PC-9 (cell line): ENCODE measurements around the gene PIEZO2.

Experiments used
- EZH2 ChIP-seq: fragments of 200-600 bp; sonication (generic); IDR thresholded peaks from 2 replicates; pipeline ENCODE4 v1.8.0; 2017; ENCODE audit warnings: antibody characterized with exemption, low read depth
- TF ChIP-seq, protein P1 (sequence below): fragments of 200-600 bp; sonication (generic); conservative IDR thresholded peaks from 2 replicates; pipeline ENCODE4 v1.6.1; 2017; ENCODE audit warnings: mixed run types, antibody characterized with exemption, mild to moderate bottlenecking, moderate library complexity

DNA sequence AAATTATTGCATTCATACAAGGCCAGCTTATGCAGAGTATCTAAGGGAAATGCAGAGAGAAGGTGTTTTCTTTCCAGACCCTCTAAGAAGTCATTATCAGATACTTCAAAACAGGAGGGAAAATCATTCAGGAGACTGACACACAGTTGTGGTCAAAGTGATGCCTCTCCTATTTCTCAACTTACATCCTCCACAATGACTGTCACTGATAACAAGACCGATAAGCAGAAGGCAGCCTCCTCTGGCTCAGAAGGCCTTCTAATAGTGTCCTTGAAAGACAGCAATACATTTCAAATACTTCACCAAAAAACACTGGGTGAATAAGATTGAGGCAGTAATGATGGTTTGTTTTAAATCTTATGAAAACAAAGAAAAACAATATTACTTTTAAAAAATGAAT lies 199.7 kb downstream of the PIEZO2 start:
- TF ChIP-seq, protein P1, sequence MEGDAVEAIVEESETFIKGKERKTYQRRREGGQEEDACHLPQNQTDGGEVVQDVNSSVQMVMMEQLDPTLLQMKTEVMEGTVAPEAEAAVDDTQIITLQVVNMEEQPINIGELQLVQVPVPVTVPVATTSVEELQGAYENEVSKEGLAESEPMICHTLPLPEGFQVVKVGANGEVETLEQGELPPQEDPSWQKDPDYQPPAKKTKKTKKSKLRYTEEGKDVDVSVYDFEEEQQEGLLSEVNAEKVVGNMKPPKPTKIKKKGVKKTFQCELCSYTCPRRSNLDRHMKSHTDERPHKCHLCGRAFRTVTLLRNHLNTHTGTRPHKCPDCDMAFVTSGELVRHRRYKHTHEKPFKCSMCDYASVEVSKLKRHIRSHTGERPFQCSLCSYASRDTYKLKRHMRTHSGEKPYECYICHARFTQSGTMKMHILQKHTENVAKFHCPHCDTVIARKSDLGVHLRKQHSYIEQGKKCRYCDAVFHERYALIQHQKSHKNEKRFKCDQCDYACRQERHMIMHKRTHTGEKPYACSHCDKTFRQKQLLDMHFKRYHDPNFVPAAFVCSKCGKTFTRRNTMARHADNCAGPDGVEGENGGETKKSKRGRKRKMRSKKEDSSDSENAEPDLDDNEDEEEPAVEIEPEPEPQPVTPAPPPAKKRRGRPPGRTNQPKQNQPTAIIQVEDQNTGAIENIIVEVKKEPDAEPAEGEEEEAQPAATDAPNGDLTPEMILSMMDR: no peak
- no peak for TF ChIP-seq EZH2
